Endothelial cell of umbilical vein (primary cell): ENCODE measurements around the gene COL26A1. TPM values are rescaled to one million over a fixed set of nuclear protein-coding genes. Genes with fewer than 3 reads are reported as not detected.

Experiments used
- BruUV-seq: library from RNA; stranded (reverse); fragments of 400-500 nt; replicated peaks from 2 replicates; lab custom pipeline; 2021; lab: Mats Ljungman, UMichigan
- CTCF ChIA-PET: fragments of 300-600, 350-600 bp; sonication (Branson Sonifier 250); formaldehyde crosslinking; loops from one replicate; lab custom pipeline; 2021; ENCODE audit warnings: antibody characterized with exemption, inconsistent platforms; lab: Charles Lee
- POLR2A ChIA-PET: fragments of 300-600, 350-600 bp; sonication (Branson Sonifier 250); formaldehyde crosslinking; loops from one replicate; lab custom pipeline; 2021; ENCODE audit warnings: antibody characterized with exemption, inconsistent platforms; lab: Charles Lee
- DNase-seq: peaks from one replicate; pipeline ENCODE4 v3.0.0-alpha.2; 2011; ENCODE audit warnings: low read depth, low spot score
- FAIRE-seq: peaks from 2 replicates; lab custom pipeline; 2011; peaks lifted over from hg19 to GRCh38; lab: Jason Lieb, UNC
- H2AFZ ChIP-seq: 2 replicates; pipeline ENCODE4 v1.6.0; 2012; ENCODE audit warnings: low read depth, low read length, control low read depth, inconsistent platforms
- H3K27ac ChIP-seq: 2 replicates; pipeline ENCODE4 v1.5.1; 2011; ENCODE audit warnings: low read depth, mild to moderate bottlenecking, control low read depth, low read length, moderate library complexity; ENCODE audit not compliant: insufficient read depth
- H3K27me3 ChIP-seq, 2 experiments: 2 replicates each; pipeline versions ENCODE4 v1.6.0 to v1.6.1; 2011; ENCODE audit warnings: low read length in 2 of 2, mixed read lengths in 1 of 2; ENCODE audit not compliant: control insufficient read depth in 2 of 2, insufficient read depth in 2 of 2
- H3K36me3 ChIP-seq, 2 experiments: 2 replicates in 1 of 2; 3 replicates in 1 of 2; pipeline ENCODE4 v1.5.1; 2011; ENCODE audit warnings: low read length in 2 of 2, mild to moderate bottlenecking in 1 of 2, moderate library complexity in 1 of 2; ENCODE audit not compliant: control insufficient read depth in 2 of 2, insufficient read depth in 2 of 2; ENCODE audit errors: extremely low read depth in 1 of 2
- H3K4me1 ChIP-seq: 3 replicates; pipeline ENCODE4 v1.5.1; 2011; ENCODE audit warnings: mild to moderate bottlenecking, low read length; ENCODE audit not compliant: control insufficient read depth, insufficient read depth; ENCODE audit errors: extremely low read depth
- H3K4me2 ChIP-seq: 2 replicates; pipeline ENCODE4 v1.6.1; 2011; ENCODE audit warnings: low read length, control low read depth, mixed read lengths; ENCODE audit not compliant: insufficient read depth
- H3K4me3 ChIP-seq, 3 experiments: fragments of 200-600 bp in 1 of 3; sonication (generic), shearing (Covaris generic) in 1 of 3; replicated peaks in 1 of 3; 2 replicates each; pipeline ENCODE4 v1.5.1; 2011 to 2016; ENCODE audit warnings: control low read depth in 3 of 3, low read length in 3 of 3, mild to moderate bottlenecking in 2 of 3, inconsistent platforms in 1 of 3, low read depth in 1 of 3, moderate library complexity in 1 of 3; ENCODE audit not compliant: insufficient read depth in 1 of 3
- H3K79me2 ChIP-seq: 2 replicates; pipeline ENCODE4 v1.6.0; 2012; ENCODE audit warnings: low read length, inconsistent platforms; ENCODE audit not compliant: control insufficient read depth, insufficient read depth
- H3K9ac ChIP-seq: replicated peaks from 2 replicates; pipeline ENCODE3; 2011; ENCODE audit warnings: low read length, control low read depth; ENCODE audit not compliant: insufficient read depth; ENCODE audit errors: extremely low read depth
- H3K9me1 ChIP-seq: replicated peaks from 3 replicates; pipeline ENCODE4 v1.6.0; 2011; ENCODE audit warnings: mild to moderate bottlenecking, low read length; ENCODE audit not compliant: control insufficient read depth, insufficient read depth; ENCODE audit errors: extremely low read depth
- H3K9me3 ChIP-seq: replicated peaks from 2 replicates; pipeline ENCODE4 v1.5.1; 2012; ENCODE audit warnings: low read length, inconsistent platforms; ENCODE audit not compliant: control insufficient read depth, insufficient read depth
- H4K20me1 ChIP-seq: replicated peaks from 2 replicates; pipeline ENCODE3; 2011; ENCODE audit warnings: mild to moderate bottlenecking, low read length; ENCODE audit not compliant: control insufficient read depth, insufficient read depth; ENCODE audit errors: extremely low read depth
- CTCF ChIP-seq, 2 donors: IDR thresholded peaks; 1 replicate in 1 of 2; 2 replicates in 1 of 2; pipeline ENCODE4 v1.5.1; 2011; ENCODE audit warnings: low read length in 2 of 2, mild to moderate bottlenecking in 2 of 2, moderate library complexity in 2 of 2, control low read depth in 1 of 2, inconsistent platforms in 1 of 2, low read depth in 1 of 2; ENCODE audit not compliant: insufficient read depth in 1 of 2; ENCODE audit errors: extremely low read depth in 1 of 2
- EZH2 ChIP-seq: IDR thresholded peaks from 2 replicates; pipeline ENCODE4 v1.6.1; 2012; ENCODE audit warnings: borderline replicate concordance, low read depth, mild to moderate bottlenecking, moderate library complexity, low read length, inconsistent platforms; ENCODE audit not compliant: severe bottlenecking
- FOS ChIP-seq: IDR thresholded peaks from 2 replicates; pipeline ENCODE4 v1.6.1; 2011; ENCODE audit warnings: mild to moderate bottlenecking, low read length, moderate library complexity, borderline replicate concordance; ENCODE audit not compliant: insufficient read depth
- GATA2 ChIP-seq: IDR thresholded peaks from 2 replicates; pipeline ENCODE4 v1.7.0; 2011; ENCODE audit warnings: low read depth, mild to moderate bottlenecking, moderate library complexity, mixed read lengths, low read length; ENCODE audit not compliant: insufficient read length, insufficient read depth
- JUN ChIP-seq: IDR thresholded peaks from 2 replicates; pipeline ENCODE4 v1.6.1; 2011; ENCODE audit warnings: borderline replicate concordance, low read depth; ENCODE audit not compliant: insufficient read length, insufficient read depth
- MAX ChIP-seq: IDR thresholded peaks from 2 replicates; pipeline ENCODE4 v1.6.1; 2011; ENCODE audit not compliant: insufficient read depth, insufficient read length
- MYC ChIP-seq: IDR thresholded peaks from one replicate; pipeline ENCODE4 v1.6.1; 2011; ENCODE audit warnings: mild to moderate bottlenecking, low read depth, low read length
- POLR2A ChIP-seq: IDR thresholded peaks from 2 replicates; pipeline ENCODE4 v1.6.1; 2012; ENCODE audit warnings: low read depth, mild to moderate bottlenecking, control low read depth, low read length
- POLR2AphosphoS5 ChIP-seq: IDR thresholded peaks from 2 replicates; pipeline ENCODE4 v1.6.1; 2012; ENCODE audit warnings: low read depth, mild to moderate bottlenecking, control low read depth, low read length, moderate library complexity; ENCODE audit not compliant: insufficient read depth
- dilution Hi-C: fragments of 300-500 bp; cut with MboI; formaldehyde crosslinking; loops from one replicate; pipeline ENCODE4 v1.15.0; 2019; ENCODE audit warnings: low sequenced_read_pairs; ENCODE audit not compliant: extremely low pct_ligation_motif_present
- intact Hi-C: fragments of 100-400 bp; cut with micrococcal nuclease; formaldehyde crosslinking; loops from one replicate; pipeline ENCODE4 v1.10.0; 2022
- polyA plus RNA-seq, 4 experiments: library from polyadenylated mRNA; depleted of rRNA in 3 of 4; stranded (reverse) in 3 of 4; unstranded in 1 of 4; fragments of >200 nt; gene quantifications; 2 replicates each; pipeline versions ENCODE4 v1.2.1 to v1.2.3, GENCODE V29; 2011 to 2012; ENCODE audit warnings: missing spikeins in 1 of 4
- total RNA-seq: library from RNA; stranded (reverse); gene quantifications from 2 replicates; pipeline ENCODE4 v1.2.3, GENCODE V29; 2021

Gene COL26A1
- total and polyA plus RNA-seq, 2 donors (not counting 3 experiments of a cell fraction or from before 2014, with no cell fraction given), result not detected

- Histone ChIP-seq H3K4me1 (no peaks in the 10 kb centered on the region), H3K9me1 (no peaks in the 10 kb centered on the region), H3K4me3 (no peak overlapping the region), H3K27ac (no peak overlapping the region), H3K4me2 (no peak overlapping the region), H4K20me1 (no peaks in the 10 kb centered on the region), H3K9me3 (no peaks in the 10 kb centered on the region), H3K36me3 (no peaks in the 10 kb centered on the region), H3K79me2 (no peaks in the 10 kb centered on the region), H3K9ac (no peak overlapping the region), H3K27me3 (no peaks in the 10 kb centered on the region), H2AFZ (no peak overlapping the region)
- CTCF ChIA-PET, result interaction anchor here (0.8 kb wide), 1 partner anchor 25 kb away, joined by 3 read pairs; no protein-coding TSS in a partner anchor
- dilution Hi-C loops, result no loop called here
- intact Hi-C loops, result loop anchor here (10.0 kb wide), 1 partner anchor 267 kb away; the partner anchor contains the start of gene CUX1
- no TSS peak for BruUV-seq
- FAIRE-seq (no peak), DNase-seq (no peak)
- POLR2A ChIA-PET, result no interaction called here
- TF ChIP-seq FOS (no peak), POLR2A (no peak), JUN (no peak), CTCF (IDR thresholded peaks at IDR 0.05; ENCODE audit: extremely low read depth in 1 of 2, insufficient read depth in 1 of 2, low read depth in 1 of 2, low read length in 2 of 2) (no peak)
Observed at GRCh38 chr7:101547916-101548661, 185.4 kb downstream of the COL26A1 start.

- Histone ChIP-seq H4K20me1 (no peaks in the 10 kb centered on the region), H2AFZ (no peak overlapping the region), H3K27ac (no peak overlapping the region), H3K9me3 (no peaks in the 10 kb centered on the region), H3K27me3 (no peaks in the 10 kb centered on the region), H3K9ac (no peak overlapping the region), H3K36me3 (no peaks in the 10 kb centered on the region), H3K4me2 (no peak overlapping the region), H3K4me1 (no peaks in the 10 kb centered on the region), H3K9me1 (no peaks in the 10 kb centered on the region), H3K4me3 (no peak overlapping the region), H3K79me2 (no peaks in the 10 kb centered on the region)
- intact Hi-C loops (loop anchor here (10.0 kb wide), 1 partner anchor 265 kb away; the partner anchor contains the start of gene CUX1), dilution Hi-C loops (no loop called here)
- FAIRE-seq (no peak), DNase-seq (no peak)
- BruUV-seq, result no TSS peak
- ChIA-PET CTCF (interaction anchor here (1.0 kb wide), 1 partner anchor 265 kb away, joined by 3 read pairs; no protein-coding TSS in a partner anchor), POLR2A (no interaction called here)
- TF ChIP-seq JUN (no peak), MAX (no peak), MYC (no peak), EZH2 (no peak), GATA2 (no peak), CTCF (IDR thresholded peaks at IDR 0.05; ENCODE audit: extremely low read depth in 1 of 2, insufficient read depth in 1 of 2, low read depth in 1 of 2, low read length in 2 of 2) (no peak), POLR2AphosphoS5 (no peak), POLR2A (no peak), FOS (no peak)
Observed at GRCh38 chr7:101549734-101550133, 187.1 kb downstream of the COL26A1 start.
